OCI-LY1 (cell line): ENCODE measurements around the gene FCGR2B.
"Not testable (repeated sequence)": the region's sequence is repeated elsewhere in the genome, so short reads cannot be mapped to it uniquely, and the experiment has no call there.

ENCODE experiments used
- EZH2 ChIP-seq: fragments of 200-600 bp; sonication (generic), shearing (Covaris generic); IDR thresholded peaks from 2 replicates; pipeline ENCODE4 v1.8.0; 2017; ENCODE audit warnings: borderline replicate concordance, mixed run types, mild to moderate bottlenecking, antibody characterized with exemption, low read length, moderate library complexity, mixed read lengths
- TF ChIP-seq, protein P1 (sequence below): fragments of 200-600 bp; sonication (generic), shearing (Covaris generic); IDR thresholded peaks from 2 replicates; pipeline ENCODE4 v1.5.1; 2017; ENCODE audit warnings: mild to moderate bottlenecking, antibody characterized with exemption, low read length, moderate library complexity, mixed read lengths

DNA sequence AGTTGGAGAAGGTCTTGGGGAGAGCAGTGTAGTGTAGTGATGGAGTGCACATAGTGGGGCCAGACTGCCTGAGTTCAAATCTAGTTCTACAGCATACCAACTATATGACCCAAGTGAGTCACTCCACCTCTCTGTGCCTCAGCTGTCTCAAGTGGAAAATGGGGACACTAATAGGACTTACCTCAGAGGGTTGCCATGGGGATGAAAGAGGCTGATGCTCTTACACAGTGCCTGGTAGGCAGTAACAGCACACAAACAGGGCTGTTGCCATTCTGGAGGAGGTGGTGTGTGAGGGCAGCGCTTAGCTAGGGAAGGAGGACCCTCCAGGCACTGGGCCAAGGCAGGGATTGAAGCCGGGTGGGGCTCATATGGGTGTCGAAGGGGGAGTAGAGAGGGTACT lies 11.5 kb downstream of the FCGR2B start:
- not testable (repeated sequence) for TF ChIP-seq EZH2
- TF ChIP-seq, protein P1, sequence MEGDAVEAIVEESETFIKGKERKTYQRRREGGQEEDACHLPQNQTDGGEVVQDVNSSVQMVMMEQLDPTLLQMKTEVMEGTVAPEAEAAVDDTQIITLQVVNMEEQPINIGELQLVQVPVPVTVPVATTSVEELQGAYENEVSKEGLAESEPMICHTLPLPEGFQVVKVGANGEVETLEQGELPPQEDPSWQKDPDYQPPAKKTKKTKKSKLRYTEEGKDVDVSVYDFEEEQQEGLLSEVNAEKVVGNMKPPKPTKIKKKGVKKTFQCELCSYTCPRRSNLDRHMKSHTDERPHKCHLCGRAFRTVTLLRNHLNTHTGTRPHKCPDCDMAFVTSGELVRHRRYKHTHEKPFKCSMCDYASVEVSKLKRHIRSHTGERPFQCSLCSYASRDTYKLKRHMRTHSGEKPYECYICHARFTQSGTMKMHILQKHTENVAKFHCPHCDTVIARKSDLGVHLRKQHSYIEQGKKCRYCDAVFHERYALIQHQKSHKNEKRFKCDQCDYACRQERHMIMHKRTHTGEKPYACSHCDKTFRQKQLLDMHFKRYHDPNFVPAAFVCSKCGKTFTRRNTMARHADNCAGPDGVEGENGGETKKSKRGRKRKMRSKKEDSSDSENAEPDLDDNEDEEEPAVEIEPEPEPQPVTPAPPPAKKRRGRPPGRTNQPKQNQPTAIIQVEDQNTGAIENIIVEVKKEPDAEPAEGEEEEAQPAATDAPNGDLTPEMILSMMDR, result not testable (repeated sequence)
